Suprapubic skin (tissue), 4 donors: ENCODE data around the gene ILF2.
"Not testable (repeated sequence)": the region's sequence is repeated elsewhere in the genome, so short reads cannot be mapped to it uniquely, and the experiment has no call there.

ENCODE experiments used
- CTCF ChIP-seq, 2 donors: fragments of 200-600 bp in 1 of 2; fragments of 450-650 bp in 1 of 2; sonication (generic) in 1 of 2; IDR thresholded peaks; one replicate each; pipeline ENCODE4 v1.5.1; 2016 to 2019; ENCODE audit warnings: antibody characterized with exemption in 2 of 2, mild to moderate bottlenecking in 1 of 2, moderate library complexity in 1 of 2
- EP300 ChIP-seq: sonication (generic); formaldehyde crosslinking; IDR thresholded peaks from one replicate; pipeline ENCODE4 v1.6.1; 2017; ENCODE audit warnings: antibody characterized with exemption
- POLR2A ChIP-seq, 2 donors: fragments of 450-650 bp; IDR thresholded peaks; one replicate each; pipeline ENCODE4 v1.6.1; 2017; ENCODE audit warnings: antibody characterized with exemption in 2 of 2, mild to moderate bottlenecking in 2 of 2, moderate library complexity in 2 of 2
- POLR2AphosphoS5 ChIP-seq, 3 donors: sonication (generic); formaldehyde crosslinking; IDR thresholded peaks; one replicate each; pipeline ENCODE4 v1.6.1; 2017; ENCODE audit warnings: antibody characterized with exemption in 3 of 3

GRCh38 chr1:153640213-153640612, 30.6 kb downstream of the ILF2 start:
- not testable (repeated sequence) for TF ChIP-seq CTCF (IDR thresholded peaks at IDR 0.05); POLR2A (IDR thresholded peaks at IDR 0.05); POLR2AphosphoS5 (IDR thresholded peaks at IDR 0.05); EP300
